Kasumi-1 (cell line): ENCODE data around the gene SLC16A12.

ENCODE experiments used
- DNase-seq, 2 experiments: peaks; one replicate each; lab custom pipeline; 2025; lab: John Stamatoyannopoulos, UW

Gene SLC16A12

GRCh38 chr10:89505640-89506275 lies 29.6 kb downstream of the SLC16A12 start:
- DNase-seq: no peak

- no peak for DNase-seq
Measured at GRCh38 chr10:89504691-89505090, 30.7 kb downstream of the SLC16A12 start.

GRCh38 chr10:89503652-89504370 lies 31.6 kb downstream of the SLC16A12 start:
- DNase-seq: peak; percentile 92 to 93

- DNase-seq: no peak
Measured at GRCh38 chr10:89503151-89503550, 32.2 kb downstream of the SLC16A12 start.

- DNase-seq: no peak
Measured at GRCh38 chr10:89502549-89502948, 32.8 kb downstream of the SLC16A12 start.

GRCh38 chr10:89494575-89494974 lies 40.8 kb downstream of the SLC16A12 start:
- no peak for DNase-seq

- no peak for DNase-seq
Measured at GRCh38 chr10:89494068-89494467, 41.3 kb downstream of the SLC16A12 start.

GRCh38 chr10:89491932-89492331 lies 43.5 kb downstream of the SLC16A12 start:
- no peak for DNase-seq

- DNase-seq: no peak
Measured at GRCh38 chr10:89490596-89491335, 44.6 kb downstream of the SLC16A12 start.

- no peak for DNase-seq
Measured at GRCh38 chr10:89482256-89482655, 53.1 kb downstream of the SLC16A12 start.

GRCh38 chr10:89481662-89482061 lies 53.7 kb downstream of the SLC16A12 start:
- DNase-seq: no peak

- no peak for DNase-seq
Measured at GRCh38 chr10:89479771-89480446, 55.5 kb downstream of the SLC16A12 start.

GRCh38 chr10:89478739-89479654 lies 56.4 kb downstream of the SLC16A12 start:
- peak in 1 of 2 experiments; percentile 21 for DNase-seq

- DNase-seq: peak in 1 of 2 experiments; percentile 25
Measured at GRCh38 chr10:89478085-89478738, 57.2 kb downstream of the SLC16A12 start.

- DNase-seq: no peak
Measured at GRCh38 chr10:89476150-89476549, 59.2 kb downstream of the SLC16A12 start.

- DNase-seq: no peak
Measured at GRCh38 chr10:89475591-89475998, 59.8 kb downstream of the SLC16A12 start.

- no peak for DNase-seq
Measured at GRCh38 chr10:89475125-89475524, 60.3 kb downstream of the SLC16A12 start.

- DNase-seq: no peak
Measured at GRCh38 chr10:89474452-89474851, 60.9 kb downstream of the SLC16A12 start.

- no peak for DNase-seq
Measured at GRCh38 chr10:89471110-89471809, 64.1 kb downstream of the SLC16A12 start.

GRCh38 chr10:89470628-89471027 lies 64.8 kb downstream of the SLC16A12 start:
- DNase-seq: no peak
